Measurements from ENCODE around the gene CYB5R3.

Gene CYB5R3

DNA sequence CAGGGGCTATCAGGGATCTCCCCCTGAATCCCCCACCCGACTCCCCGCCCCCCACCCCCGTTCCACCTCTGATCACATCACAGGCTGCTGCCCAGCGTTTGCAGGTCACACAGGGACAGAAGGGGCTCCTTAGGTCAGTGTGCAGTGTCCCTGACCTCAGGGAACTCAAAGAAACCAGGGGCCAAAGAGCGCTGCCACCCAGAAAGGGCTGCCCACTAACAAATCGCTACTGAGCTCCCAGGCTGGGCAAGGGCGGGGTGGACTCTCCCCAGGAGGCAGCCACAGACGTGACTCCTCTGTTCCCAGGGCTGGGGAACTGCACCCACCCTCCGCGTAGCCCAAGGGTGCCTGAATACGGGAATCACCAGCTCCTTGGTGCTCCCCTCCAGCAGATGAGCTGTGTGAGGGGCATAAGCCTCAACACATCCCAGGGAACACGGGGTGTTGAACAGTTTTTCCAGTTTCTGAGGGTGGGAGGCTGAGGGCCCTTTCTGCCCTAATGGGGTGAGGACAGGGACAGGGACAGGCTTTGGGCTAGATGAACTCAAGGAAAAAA lies 24.6 kb downstream of the CYB5R3 start:
- H3K9ac ChIP-seq (ENCODE audit: insufficient read length, low read depth), result no peak overlapping the region
- peaks cover 77% of the 10 kb centered on the region for H3K36me3 ChIP-seq (ENCODE audit: insufficient read depth, insufficient read length, low read length)
- no peak overlapping the region for H3K4me3 ChIP-seq (ENCODE audit: insufficient read length, low read depth)
- DNase-seq (ENCODE audit: low read depth, low spot score), result no peak
- H3K9me3 ChIP-seq (ENCODE audit: insufficient read depth, low read length), result no peaks in the 10 kb centered on the region
- TF ChIP-seq SUZ12 (IDR thresholded peaks at IDR 0.05; ENCODE audit: extremely low read depth, insufficient read depth, insufficient read length) (no peak), YY1 (IDR thresholded peaks at IDR 0.05; ENCODE audit: insufficient read depth, insufficient read length) (no peak), ZNF274 (IDR thresholded peaks at IDR 0.05; ENCODE audit: low read depth, low read length) (no peak)
- no peaks in the 10 kb centered on the region for H3K27me3 ChIP-seq (ENCODE audit: insufficient read depth, insufficient read length)
- peaks cover 3% of the 10 kb centered on the region for H3K4me1 ChIP-seq (ENCODE audit: insufficient read depth, insufficient read length)

- no peak for TF ChIP-seq ZNF274 (IDR thresholded peaks at IDR 0.05; ENCODE audit: low read depth, low read length)
- no peak for TF ChIP-seq YY1 (IDR thresholded peaks at IDR 0.05; ENCODE audit: insufficient read depth, insufficient read length)
- TF ChIP-seq SUZ12 (IDR thresholded peaks at IDR 0.05; ENCODE audit: extremely low read depth, insufficient read depth, insufficient read length), result no peak
- no peaks in the 10 kb centered on the region for H3K27me3 ChIP-seq (ENCODE audit: insufficient read depth, insufficient read length)
- DNase-seq (ENCODE audit: low read depth, low spot score), result no peak
- H3K9ac ChIP-seq (ENCODE audit: insufficient read length, low read depth), result no peak overlapping the region
- peaks cover 7% of the 10 kb centered on the region for H3K4me1 ChIP-seq (ENCODE audit: insufficient read depth, insufficient read length)
- peaks cover 77% of the 10 kb centered on the region for H3K36me3 ChIP-seq (ENCODE audit: insufficient read depth, insufficient read length, low read length)
- no peaks in the 10 kb centered on the region for H3K9me3 ChIP-seq (ENCODE audit: insufficient read depth, low read length)
- no peak overlapping the region for H3K4me3 ChIP-seq (ENCODE audit: insufficient read length, low read depth)
Measured at GRCh38 chr22:42623756-42624441, 25.3 kb downstream of the CYB5R3 start.

DNA sequence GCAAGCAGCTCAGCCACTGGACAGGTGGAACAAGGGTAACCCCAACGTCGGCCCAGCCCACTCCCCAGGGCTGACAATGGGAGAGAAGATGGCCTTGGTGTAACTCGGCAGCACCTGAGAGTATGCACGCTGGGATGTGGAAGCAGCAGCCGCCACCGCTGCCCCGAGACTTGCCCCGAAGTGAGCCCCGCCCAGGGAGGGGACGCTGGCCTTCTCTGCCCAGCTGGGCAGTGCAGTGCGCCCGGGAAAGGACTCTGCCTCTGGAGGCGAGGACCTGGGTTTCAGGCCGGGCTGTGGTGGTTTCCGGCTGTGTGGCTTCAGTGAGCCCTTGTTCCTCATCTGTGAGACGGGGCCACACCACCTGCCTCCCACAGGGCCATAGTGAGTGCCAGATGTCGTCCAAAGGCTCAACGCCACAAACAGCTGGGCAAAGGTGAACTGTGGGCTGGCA lies 25.9 kb downstream of the CYB5R3 start:
- TF ChIP-seq SUZ12 (IDR thresholded peaks at IDR 0.05; ENCODE audit: extremely low read depth, insufficient read depth, insufficient read length) (no peak), ZNF274 (IDR thresholded peaks at IDR 0.05; ENCODE audit: low read depth, low read length) (no peak), YY1 (IDR thresholded peaks at IDR 0.05; ENCODE audit: insufficient read depth, insufficient read length) (no peak)
- no peak for DNase-seq (ENCODE audit: low read depth, low spot score)
- H3K4me1 ChIP-seq (ENCODE audit: insufficient read depth, insufficient read length), result peaks cover 7% of the 10 kb centered on the region

DNA sequence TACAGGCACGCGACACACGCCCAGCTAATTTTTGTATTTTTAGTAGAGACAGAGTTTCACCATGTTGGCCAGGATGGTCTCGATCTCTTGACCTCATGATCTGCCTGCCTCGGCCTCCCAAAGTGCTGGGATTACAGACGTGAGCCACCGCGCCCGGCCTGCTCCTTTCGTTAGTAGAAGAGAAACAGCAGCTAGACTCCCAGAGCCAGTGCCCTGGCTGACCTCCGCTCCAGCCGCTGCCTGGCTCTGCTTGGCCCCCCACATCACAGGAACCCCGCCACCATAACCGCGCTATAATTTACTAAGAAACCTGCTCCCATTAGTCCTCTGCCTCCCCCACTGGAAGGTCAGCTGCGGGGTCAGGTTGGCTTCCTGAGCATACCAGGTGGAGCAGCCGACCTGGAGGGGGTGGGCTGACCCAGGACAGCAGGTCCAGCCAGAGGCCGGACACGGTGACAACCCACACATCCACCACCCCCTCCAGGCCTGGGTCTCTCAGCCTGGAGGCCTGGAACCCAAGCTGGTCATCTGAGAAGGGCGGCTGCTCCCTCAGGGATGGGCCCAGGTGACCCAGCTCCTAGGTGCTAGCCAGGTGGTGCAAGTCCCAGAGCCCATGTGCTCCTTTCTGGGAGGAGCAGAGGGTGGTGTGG lies 27.0 kb downstream of the CYB5R3 start:
- no peaks in the 10 kb centered on the region for H3K9me3 ChIP-seq (ENCODE audit: insufficient read depth, low read length)
- H3K36me3 ChIP-seq (ENCODE audit: insufficient read depth, insufficient read length, low read length), result peaks cover 62% of the 10 kb centered on the region
- TF ChIP-seq YY1 (IDR thresholded peaks at IDR 0.05; ENCODE audit: insufficient read depth, insufficient read length) (no peak), ZNF274 (IDR thresholded peaks at IDR 0.05; ENCODE audit: low read depth, low read length) (no peak), SUZ12 (IDR thresholded peaks at IDR 0.05; ENCODE audit: extremely low read depth, insufficient read depth, insufficient read length) (no peak)
- DNase-seq (ENCODE audit: low read depth, low spot score), result no peak
- peaks cover 7% of the 10 kb centered on the region for H3K4me1 ChIP-seq (ENCODE audit: insufficient read depth, insufficient read length)
- H3K9ac ChIP-seq (ENCODE audit: insufficient read length, low read depth), result no peak overlapping the region
- H3K27me3 ChIP-seq (ENCODE audit: insufficient read depth, insufficient read length), result no peaks in the 10 kb centered on the region
- H3K4me3 ChIP-seq (ENCODE audit: insufficient read length, low read depth), result no peak overlapping the region

More for the DNA sequence above, 25.9 kb downstream of the CYB5R3 start:
- no peaks in the 10 kb centered on the region for H3K9me3 ChIP-seq (ENCODE audit: insufficient read depth, low read length)
- H3K9ac ChIP-seq (ENCODE audit: insufficient read length, low read depth), result no peak overlapping the region
- peaks cover 74% of the 10 kb centered on the region for H3K36me3 ChIP-seq (ENCODE audit: insufficient read depth, insufficient read length, low read length)
- H3K27me3 ChIP-seq (ENCODE audit: insufficient read depth, insufficient read length), result no peaks in the 10 kb centered on the region
- H3K4me3 ChIP-seq (ENCODE audit: insufficient read length, low read depth), result no peak overlapping the region

GRCh38 chr22:42621505-42622002 lies 27.6 kb downstream of the CYB5R3 start:
- peaks cover 56% of the 10 kb centered on the region for H3K36me3 ChIP-seq (ENCODE audit: insufficient read depth, insufficient read length, low read length)
- H3K4me1 ChIP-seq (ENCODE audit: insufficient read depth, insufficient read length), result peaks cover 7% of the 10 kb centered on the region
- TF ChIP-seq SUZ12 (IDR thresholded peaks at IDR 0.05; ENCODE audit: extremely low read depth, insufficient read depth, insufficient read length) (no peak), ZNF274 (IDR thresholded peaks at IDR 0.05; ENCODE audit: low read depth, low read length) (no peak), YY1 (IDR thresholded peaks at IDR 0.05; ENCODE audit: insufficient read depth, insufficient read length) (no peak)
- no peak overlapping the region for H3K9ac ChIP-seq (ENCODE audit: insufficient read length, low read depth)
- H3K27me3 ChIP-seq (ENCODE audit: insufficient read depth, insufficient read length), result no peaks in the 10 kb centered on the region
- no peak overlapping the region for H3K4me3 ChIP-seq (ENCODE audit: insufficient read length, low read depth)
- DNase-seq (ENCODE audit: low read depth, low spot score), result peak; percentile 48
- no peaks in the 10 kb centered on the region for H3K9me3 ChIP-seq (ENCODE audit: insufficient read depth, low read length)

- no peak overlapping the region for H3K4me3 ChIP-seq (ENCODE audit: insufficient read length, low read depth)
- H3K4me1 ChIP-seq (ENCODE audit: insufficient read depth, insufficient read length), result peaks cover 7% of the 10 kb centered on the region
- peaks cover 44% of the 10 kb centered on the region for H3K36me3 ChIP-seq (ENCODE audit: insufficient read depth, insufficient read length, low read length)
- H3K9ac ChIP-seq (ENCODE audit: insufficient read length, low read depth), result no peak overlapping the region
- no peak for DNase-seq (ENCODE audit: low read depth, low spot score)
- TF ChIP-seq SUZ12 (IDR thresholded peaks at IDR 0.05; ENCODE audit: extremely low read depth, insufficient read depth, insufficient read length) (no peak), YY1 (IDR thresholded peaks at IDR 0.05; ENCODE audit: insufficient read depth, insufficient read length) (no peak), ZNF274 (IDR thresholded peaks at IDR 0.05; ENCODE audit: low read depth, low read length) (no peak)
- H3K27me3 ChIP-seq (ENCODE audit: insufficient read depth, insufficient read length), result no peaks in the 10 kb centered on the region
- H3K9me3 ChIP-seq (ENCODE audit: insufficient read depth, low read length), result no peaks in the 10 kb centered on the region
Measured at GRCh38 chr22:42620084-42620483, 29.1 kb downstream of the CYB5R3 start.

All from NT2/D1 (cell line).